HG02840 (cell line): ENCODE data around the gene EPHB1.

Experiments used
- ATAC-seq: cut with Tn5 transposase; IDR thresholded peaks from one replicate; pipeline ENCODE4 v1.9.1; 2021; ENCODE audit warnings: mild to moderate bottlenecking, moderate library complexity, moderate number of reproducible peaks; ENCODE audit not compliant: unreplicated experiment, low FRiP score

EPHB1 gene

GRCh38 chr3:135261916-135262315, 466.9 kb downstream of the EPHB1 start:
- ATAC-seq: no peak

GRCh38 chr3:135262441-135262840, 467.4 kb downstream of the EPHB1 start:
- ATAC-seq: no peak

- no peak for ATAC-seq
Measured at GRCh38 chr3:135263331-135263730, 468.3 kb downstream of the EPHB1 start.

- no peak for ATAC-seq
Measured at GRCh38 chr3:135267487-135267886, 472.4 kb downstream of the EPHB1 start.

GRCh38 chr3:135268941-135269532, 474.0 kb downstream of the EPHB1 start:
- ATAC-seq: no peak

GRCh38 chr3:135271177-135272025, 476.3 kb downstream of the EPHB1 start:
- ATAC-seq: no peak

- ATAC-seq: no peak
Measured at GRCh38 chr3:135272026-135272669, 477.1 kb downstream of the EPHB1 start.

- ATAC-seq: no peak
Measured at GRCh38 chr3:135292162-135292561, 497.1 kb downstream of the EPHB1 start.

- no peak for ATAC-seq
Measured at GRCh38 chr3:135301670-135302069, 506.6 kb downstream of the EPHB1 start.

GRCh38 chr3:135304378-135304777, 509.3 kb downstream of the EPHB1 start:
- no peak for ATAC-seq
